Urinary bladder (tissue), 4 donors: ENCODE measurements around the gene KPNB1. TPM values are rescaled to one million over a fixed set of nuclear protein-coding genes. Genes with fewer than 3 reads are reported as not detected.

Experiments
- DNase-seq: peaks from one replicate; pipeline ENCODE4 v3.0.0-alpha.2; 2015; ENCODE audit errors: extremely low spot score
- H3K27ac ChIP-seq: one replicate; pipeline ENCODE4 v1.5.1; 2013; ENCODE audit warnings: low read depth, mild to moderate bottlenecking, moderate library complexity
- H3K36me3 ChIP-seq: one replicate; pipeline ENCODE4 v1.6.1; 2013; ENCODE audit warnings: mild to moderate bottlenecking, moderate library complexity; ENCODE audit not compliant: insufficient read depth
- H3K4me1 ChIP-seq: one replicate; pipeline ENCODE4 v1.6.1; 2013; ENCODE audit warnings: mild to moderate bottlenecking, moderate library complexity; ENCODE audit not compliant: insufficient read depth
- H3K4me3 ChIP-seq: one replicate; pipeline ENCODE4 v1.5.1; 2013; ENCODE audit warnings: low read depth, low read length
- WGBS: extraction: QIAGEN DNeasy Blood & Tissue Kit; methylation state at CpG from one replicate; pipeline ENCODE4 v1.1.7; 2013; 5-methylcytosine and 5-hydroxymethylcytosine counted together
- polyA plus RNA-seq: library from polyadenylated mRNA; stranded (reverse); fragments of 200-250 nt; gene quantifications from one replicate; pipeline ENCODE4 v1.2.3, GENCODE V29; 2013
- total RNA-seq: library from RNA; depleted of rRNA; stranded (reverse); fragments of >200 nt; gene quantifications from one replicate; pipeline ENCODE4 v1.2.3, GENCODE V29; 2014
- donor health status: healthy with polysubstance abuse.
- donor health status: healthy.

KPNB1 gene
- total and polyA plus RNA-seq, 2 donors, result 66.8 to 136 TPM

DNA sequence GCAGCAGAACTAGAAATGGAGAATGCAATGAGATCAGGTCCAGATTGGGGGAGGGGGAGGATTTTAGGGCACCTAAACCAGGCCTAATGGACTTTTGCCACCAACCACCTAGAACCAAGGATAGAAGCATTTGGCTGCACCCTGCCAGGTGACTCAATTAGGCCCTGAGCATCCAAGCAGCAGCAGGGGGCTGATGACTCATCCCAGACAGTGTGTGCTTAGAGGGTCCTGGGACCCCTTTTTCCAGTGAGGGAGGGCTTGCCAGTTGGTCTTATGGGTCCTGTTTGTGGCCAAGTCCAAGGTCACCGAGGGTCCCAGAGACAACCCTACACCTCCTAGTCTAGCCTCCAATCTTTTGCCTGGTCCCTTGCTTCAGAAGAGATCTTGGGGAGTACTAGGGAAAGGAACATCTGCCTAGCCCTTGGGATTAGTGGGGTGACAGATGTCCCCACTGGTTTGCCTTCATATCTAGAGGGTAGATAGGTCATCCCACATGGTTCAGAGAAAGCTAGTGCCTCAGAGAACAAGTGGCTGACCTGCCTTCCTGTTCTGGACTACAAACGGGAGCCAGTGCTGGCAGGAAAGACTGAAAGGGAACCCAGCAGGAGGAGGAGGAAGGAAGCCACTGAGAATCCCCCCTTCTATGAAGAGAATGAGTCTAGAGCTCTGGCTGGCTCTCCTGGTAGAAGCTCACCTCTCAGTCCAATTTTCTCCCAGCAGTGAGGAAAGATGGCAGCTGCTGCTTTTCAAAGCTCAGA is 42.6 kb downstream of the KPNB1 start:
- no peak for DNase-seq
- H3K4me1 ChIP-seq, result no peaks in the 10 kb centered on the region
- no peaks in the 10 kb centered on the region for H3K36me3 ChIP-seq
- no peak overlapping the region for H3K27ac ChIP-seq
- WGBS, result 62% methylated on average over 2 of the region's 2 CpGs
- H3K4me3 ChIP-seq, result no peak overlapping the region

DNA sequence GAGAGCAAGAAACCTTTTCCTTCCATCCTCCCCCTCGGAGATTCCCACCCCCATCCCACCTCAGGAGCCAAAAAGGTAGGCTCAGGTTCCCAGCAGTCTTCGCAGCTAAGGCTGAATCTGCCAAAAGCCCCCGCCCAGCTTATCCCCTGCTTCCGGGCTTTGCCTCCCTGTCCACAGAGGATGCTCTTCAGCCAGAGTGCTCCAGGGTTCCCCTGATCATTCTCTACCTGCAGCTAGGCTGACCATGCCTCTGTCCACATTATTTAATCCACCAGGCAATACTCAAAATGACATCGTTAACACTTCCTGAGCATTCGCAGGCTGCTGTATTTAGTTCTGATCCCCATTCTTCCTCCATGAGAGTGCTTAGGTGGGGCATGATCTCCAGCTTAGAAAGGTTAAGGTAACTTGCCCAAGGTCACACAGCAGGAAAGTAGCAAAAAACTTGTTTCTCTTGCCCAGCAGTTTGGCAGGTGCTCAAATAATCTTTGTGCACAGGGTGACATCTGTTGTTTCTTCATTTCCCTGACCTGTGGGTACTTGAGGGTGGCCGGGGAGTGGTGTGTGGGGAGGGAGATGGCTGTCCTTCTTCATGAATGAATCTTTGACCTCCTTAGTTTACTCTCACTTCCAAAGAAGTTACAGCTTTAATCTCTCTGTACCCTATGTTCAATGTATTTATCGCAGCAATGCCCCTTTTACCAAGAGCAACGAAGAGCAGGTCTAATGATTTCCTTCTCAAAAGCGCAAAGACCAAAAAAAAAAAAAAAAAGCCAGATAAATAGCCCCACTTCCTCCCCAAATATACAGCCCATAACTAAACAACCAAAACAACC is 43.4 kb downstream of the KPNB1 start:
- WGBS, result 21% methylated on average over 10 of the region's 10 CpGs
- H3K27ac ChIP-seq, result no peak overlapping the region
- no peaks in the 10 kb centered on the region for H3K4me1 ChIP-seq
- peak overlapping the region; percentile 96 for H3K4me3 ChIP-seq
- no peaks in the 10 kb centered on the region for H3K36me3 ChIP-seq
- DNase-seq, result no peak

DNA sequence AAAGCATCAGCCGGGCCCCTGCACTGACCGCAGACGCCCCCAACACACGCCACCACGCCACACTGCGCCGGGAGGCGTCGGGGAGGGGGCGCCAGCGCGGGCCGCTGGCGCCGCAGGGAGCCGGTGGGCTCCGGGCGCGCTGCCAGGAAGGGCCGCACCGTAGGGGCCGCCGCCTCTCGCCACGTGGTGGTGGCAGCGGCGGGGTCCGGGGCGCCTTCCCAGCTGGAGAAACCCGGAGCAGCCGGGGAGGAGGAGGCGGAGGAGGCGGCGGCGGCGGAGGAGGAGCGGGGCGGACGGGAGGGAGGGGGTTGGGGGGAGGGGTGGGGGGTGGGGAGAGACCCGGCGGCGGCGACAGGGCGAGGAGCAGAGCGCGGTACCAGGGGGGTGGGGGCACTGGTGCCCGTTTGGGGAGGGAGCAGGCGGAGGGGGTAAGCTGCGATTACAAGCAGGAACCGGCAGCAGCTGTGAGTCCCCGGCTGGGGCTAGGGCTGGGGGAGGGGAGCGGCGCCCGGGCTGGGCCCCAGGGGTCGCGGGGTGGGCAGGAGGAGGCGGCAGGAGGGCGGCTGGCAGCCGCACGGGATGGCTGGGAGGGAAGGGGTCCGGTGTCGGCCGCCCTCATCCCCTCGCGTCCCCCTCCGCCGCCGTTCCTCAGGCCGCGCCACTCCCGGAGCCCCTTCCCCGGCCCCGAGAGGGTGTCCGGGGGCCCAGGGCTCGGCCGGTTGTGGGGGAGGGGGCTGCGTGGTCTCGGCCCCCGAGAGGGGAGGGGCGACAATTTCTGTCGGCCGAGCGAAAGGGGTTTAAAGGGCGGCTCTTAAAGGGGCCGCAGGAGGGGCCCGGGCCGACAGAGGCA is 44.2 kb downstream of the KPNB1 start, which contains the start of gene TBKBP1:
Gene TBKBP1, plus strand, starts transcription at position 431 of the 850 bp plus-strand sequence. CDS start 1,952 bp downstream, outside the sequence.
- DNase-seq, result peak; percentile 61
- Histone ChIP-seq H3K4me1 (no peaks in the 10 kb centered on the region), H3K27ac (peak within 1 kb of the TSS; percentile 84), H3K4me3 (peak within 1 kb of the TSS; percentile 96), H3K36me3 (no peaks in the 10 kb centered on the region)
- under 1% methylated on average over 85 of the region's 87 CpGs for WGBS

DNA sequence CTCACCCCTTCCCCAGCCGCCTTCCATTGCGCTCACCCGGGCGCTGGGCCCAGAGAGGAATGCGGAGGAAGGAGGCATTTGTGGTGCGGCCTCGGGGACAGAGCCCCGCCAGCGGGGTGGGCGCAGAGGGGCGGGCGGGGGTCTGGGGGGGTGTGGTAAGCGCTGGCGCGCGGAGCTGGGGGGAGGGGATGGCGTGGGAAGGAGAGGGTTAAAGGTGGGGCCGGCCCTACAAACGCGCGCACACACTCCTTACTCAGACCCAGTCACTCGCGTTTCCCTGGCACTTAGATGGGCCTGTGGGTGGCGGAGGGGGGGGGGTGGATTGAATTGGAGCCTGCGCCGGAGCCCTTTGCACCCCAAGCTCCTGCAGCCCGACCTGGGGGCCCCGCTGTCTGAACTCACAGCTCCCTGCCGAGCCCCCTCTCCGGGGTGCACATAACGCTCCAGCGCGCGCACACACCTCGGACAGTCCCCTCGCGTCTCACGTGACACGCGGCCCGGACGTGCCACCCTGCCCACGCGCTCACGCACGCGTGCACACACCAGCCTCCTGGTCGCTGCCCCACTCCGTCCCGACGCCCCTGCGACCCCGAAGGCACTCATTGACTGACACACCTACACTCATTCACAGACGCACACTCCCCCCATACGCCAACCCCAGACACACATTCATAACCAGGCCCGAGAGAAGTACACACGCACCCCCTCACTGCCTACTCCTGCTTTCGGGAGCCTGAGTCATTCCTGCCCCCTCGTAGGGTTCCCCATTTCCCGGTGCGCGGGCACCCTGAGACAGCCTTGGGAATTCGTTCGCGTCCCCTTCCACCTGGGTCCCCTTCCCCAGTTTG is 45.1 kb downstream of the KPNB1 start:
- H3K4me3 ChIP-seq, result peak overlapping the region; percentile 96
- no peaks in the 10 kb centered on the region for H3K4me1 ChIP-seq
- no peak for DNase-seq
- WGBS, result 1% methylated on average over 65 of the region's 65 CpGs
- H3K36me3 ChIP-seq, result no peaks in the 10 kb centered on the region
- H3K27ac ChIP-seq, result peak overlapping the region; percentile 84

DNA sequence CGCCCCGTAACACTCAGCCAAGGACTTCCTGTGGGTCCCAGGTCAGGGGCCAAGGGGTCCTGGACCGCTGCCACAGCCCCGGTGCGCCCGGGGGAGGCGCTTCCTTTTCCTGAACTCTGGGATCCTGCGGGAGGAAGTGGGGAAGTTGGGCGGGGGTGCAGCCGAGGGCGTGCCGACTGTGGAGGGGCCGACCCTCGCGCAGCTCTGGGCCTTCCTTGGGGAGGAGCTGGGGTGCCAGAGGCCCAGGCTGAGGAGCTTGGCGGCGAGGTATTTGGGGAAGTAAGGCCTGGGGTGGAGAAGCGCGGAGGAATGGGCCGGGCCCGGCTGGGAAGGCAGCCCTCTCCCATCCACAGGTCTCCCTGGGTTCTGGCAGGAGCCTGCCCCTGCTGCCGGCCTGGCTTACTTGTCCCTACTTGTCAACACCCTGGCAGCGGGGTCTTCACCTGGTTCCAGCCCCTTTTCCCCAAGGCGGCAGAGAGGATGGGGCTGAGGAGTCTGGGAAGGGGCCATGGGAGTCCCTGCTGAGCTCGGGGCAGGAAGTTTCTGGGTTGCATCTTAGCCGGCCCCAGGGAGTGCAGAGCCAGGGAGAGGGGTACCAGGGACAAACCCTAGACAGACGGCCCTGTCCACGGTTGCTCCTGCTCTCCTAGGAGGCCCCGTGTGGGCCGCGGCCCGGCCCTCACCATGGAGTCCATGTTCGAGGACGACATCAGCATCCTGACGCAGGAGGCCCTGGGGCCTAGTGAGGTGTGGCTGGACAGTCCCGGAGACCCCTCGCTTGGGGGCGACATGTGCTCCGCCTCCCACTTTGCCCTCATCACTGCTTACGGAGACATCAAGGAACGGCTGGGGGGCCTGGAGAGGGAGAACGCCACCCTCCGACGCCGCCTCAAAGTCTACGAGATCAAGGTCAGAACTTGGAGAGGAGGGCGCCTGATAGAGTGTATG is 46.0 kb downstream of the KPNB1 start:
- no peak for DNase-seq
- Histone ChIP-seq H3K4me1 (no peaks in the 10 kb centered on the region), H3K36me3 (no peaks in the 10 kb centered on the region), H3K27ac (peak overlapping the region; percentile 33), H3K4me3 (peak overlapping the region; percentile 96)
- WGBS, result 44% methylated on average over 47 of the region's 47 CpGs

DNA sequence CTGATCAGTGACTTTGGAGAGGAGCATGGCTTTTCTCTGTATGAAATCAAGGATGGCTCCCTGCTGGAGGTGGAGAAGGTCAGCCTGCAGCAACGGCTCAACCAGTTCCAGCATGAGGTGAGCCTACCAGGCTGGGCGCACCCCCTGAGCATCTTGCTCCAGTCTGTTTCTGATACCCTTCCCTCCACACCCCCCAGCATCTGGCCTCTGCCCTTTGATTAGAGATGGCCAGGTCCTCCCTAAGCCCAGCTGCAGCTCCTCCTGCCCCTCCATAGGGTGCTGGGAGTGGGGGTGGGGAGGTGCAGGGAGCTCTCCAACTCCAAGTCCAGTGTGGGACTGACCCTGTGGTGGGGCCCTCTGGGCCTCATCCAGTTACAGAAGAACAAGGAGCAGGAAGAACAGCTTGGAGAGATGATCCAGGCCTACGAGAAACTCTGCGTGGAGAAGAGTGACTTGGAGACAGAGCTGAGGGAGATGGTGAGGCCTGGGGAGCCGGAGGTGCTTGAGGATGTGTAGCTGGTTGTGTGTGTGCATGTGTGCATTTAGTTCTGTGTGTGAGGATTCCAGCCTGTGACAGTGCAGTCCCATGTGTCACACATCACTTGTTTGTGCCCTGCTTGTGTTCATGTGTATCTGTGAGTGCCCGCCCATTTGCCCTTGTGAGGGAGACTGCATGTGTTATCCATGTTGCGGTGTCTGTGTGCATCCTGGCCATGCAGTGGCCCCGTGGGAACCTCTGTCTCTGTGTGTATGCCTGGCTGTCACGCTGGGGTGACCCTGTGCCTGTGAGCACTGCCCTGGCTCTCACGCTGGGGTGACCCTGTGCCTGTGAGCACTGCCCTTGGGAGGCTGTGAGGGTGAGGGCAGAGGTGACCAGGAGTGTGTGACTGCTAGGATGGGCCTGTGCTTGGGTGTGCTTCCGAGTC is 47.3 kb downstream of the KPNB1 start:
- H3K27ac ChIP-seq, result no peak overlapping the region
- H3K4me3 ChIP-seq, result no peak overlapping the region
- no peaks in the 10 kb centered on the region for H3K36me3 ChIP-seq
- WGBS, result 75% methylated on average over 11 of the region's 11 CpGs
- H3K4me1 ChIP-seq, result no peaks in the 10 kb centered on the region
- no peak for DNase-seq

DNA sequence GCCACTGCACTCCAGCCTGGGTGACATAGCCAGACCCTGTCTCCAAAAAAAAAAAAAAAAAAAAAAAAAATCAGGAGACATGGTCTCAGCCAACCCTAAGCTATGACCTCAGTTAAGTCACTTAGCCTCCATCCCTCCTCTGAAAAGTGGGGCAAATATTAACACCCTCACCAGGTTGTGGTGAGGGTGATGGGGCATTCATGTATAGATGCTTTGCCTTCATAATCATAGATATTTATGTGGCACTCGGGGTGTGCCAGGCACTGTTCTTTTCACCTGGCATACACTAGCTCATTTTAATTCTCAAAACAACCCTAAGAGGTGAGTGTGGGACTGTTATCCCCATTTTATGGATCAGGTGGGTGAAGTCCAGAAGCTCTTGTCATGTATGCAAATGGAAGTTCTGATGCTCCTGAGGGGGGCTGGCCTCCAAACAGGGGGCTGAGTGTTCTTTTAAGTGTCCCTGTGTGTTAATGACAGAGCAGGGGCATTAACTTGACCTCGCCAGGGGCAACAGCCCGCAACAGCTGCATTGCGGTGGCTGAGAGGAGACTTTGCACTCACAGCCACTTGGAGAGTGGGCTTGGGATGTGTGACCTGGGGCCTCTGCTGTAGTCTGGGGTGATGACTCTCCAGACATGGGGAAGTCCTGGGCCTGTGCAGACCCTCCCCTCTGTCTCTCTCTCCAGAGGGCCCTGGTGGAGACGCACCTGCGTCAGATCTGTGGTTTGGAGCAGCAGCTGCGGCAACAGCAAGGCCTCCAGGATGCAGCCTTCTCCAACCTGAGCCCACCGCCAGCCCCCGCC is 48.4 kb downstream of the KPNB1 start:
- Histone ChIP-seq H3K4me1 (no peaks in the 10 kb centered on the region), H3K36me3 (no peaks in the 10 kb centered on the region), H3K27ac (no peak overlapping the region), H3K4me3 (no peak overlapping the region)
- WGBS, result 77% methylated on average over 9 of the region's 9 CpGs
- no peak for DNase-seq

DNA sequence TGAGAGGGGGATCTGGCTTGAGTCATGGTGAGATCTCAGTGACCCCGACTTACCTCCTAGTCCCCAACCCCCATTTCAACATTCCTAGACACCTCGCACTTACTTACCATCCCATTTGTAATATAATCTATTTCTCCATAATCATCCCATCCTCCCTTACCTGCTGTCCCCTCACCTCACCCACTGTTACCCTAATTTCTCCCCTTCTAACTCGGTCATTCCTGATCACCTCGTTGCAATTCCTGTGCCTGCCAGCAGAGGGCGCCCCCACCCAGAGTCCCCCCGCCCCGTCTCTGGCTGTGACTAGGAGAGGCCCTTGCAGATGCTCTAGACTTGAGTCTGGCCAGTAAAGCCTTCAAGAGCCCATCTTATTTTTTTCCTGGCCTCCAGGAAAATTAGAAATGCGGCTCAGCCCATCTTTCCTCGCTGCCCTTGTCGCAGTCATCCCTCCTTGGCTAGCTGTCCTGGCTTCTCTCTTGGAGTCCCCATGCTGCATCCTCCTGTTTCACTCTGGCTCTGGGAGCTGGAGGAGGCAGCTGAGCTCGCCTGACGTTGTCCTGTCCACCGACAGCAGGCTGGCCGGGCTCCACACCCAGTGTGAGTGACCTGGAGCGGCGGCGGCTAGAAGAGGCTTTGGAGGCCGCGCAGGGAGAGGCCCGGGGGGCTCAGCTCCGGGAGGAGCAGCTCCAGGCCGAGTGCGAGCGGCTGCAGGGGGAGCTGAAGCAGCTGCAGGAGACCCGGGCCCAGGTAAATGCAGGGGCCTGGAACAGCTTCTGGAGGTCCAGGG is 49.2 kb downstream of the KPNB1 start:
- 64% methylated on average over 25 of the region's 25 CpGs for WGBS
- Histone ChIP-seq H3K4me1 (no peaks in the 10 kb centered on the region), H3K4me3 (no peak overlapping the region), H3K27ac (no peak overlapping the region), H3K36me3 (no peaks in the 10 kb centered on the region)
- no peak for DNase-seq

DNA sequence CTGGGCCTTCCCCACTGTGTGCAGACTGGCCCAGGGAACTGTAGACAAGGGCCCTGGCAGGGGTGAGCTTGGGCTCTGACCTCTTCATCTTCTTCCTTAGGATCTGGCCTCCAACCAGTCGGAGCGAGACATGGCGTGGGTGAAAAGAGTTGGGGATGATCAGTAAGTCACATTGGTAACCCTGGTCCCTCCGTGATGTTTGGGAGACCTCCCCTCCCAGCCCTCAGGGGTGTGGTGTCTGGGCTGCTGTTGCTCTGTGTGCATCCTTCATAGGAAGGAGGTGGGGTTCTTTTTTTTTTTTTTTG is 49.8 kb downstream of the KPNB1 start:
- Histone ChIP-seq H3K36me3 (no peaks in the 10 kb centered on the region), H3K4me1 (no peaks in the 10 kb centered on the region), H3K27ac (no peak overlapping the region), H3K4me3 (no peak overlapping the region)
- WGBS, result 94% methylated on average over 4 of the region's 4 CpGs
- DNase-seq, result no peak
